HUES48 (cell line): Measurements from ENCODE around the gene RSBN1L.
A peak's percentile ranks its signal among the peaks of the same experiment; 100 is the strongest.

Experiments used
- H3K27ac ChIP-seq: one replicate; pipeline ENCODE4 v1.7.0; 2013; ENCODE audit warnings: low read depth, low read length, inconsistent platforms
- H3K27me3 ChIP-seq: 2 replicates; pipeline ENCODE4 v1.6.1; 2013; ENCODE audit warnings: mild to moderate bottlenecking, low read length; ENCODE audit not compliant: control insufficient read depth, insufficient read depth
- H3K36me3 ChIP-seq: 2 replicates; pipeline ENCODE4 v1.6.1; 2013; ENCODE audit warnings: low read length; ENCODE audit not compliant: control insufficient read depth, insufficient read depth
- H3K4me1 ChIP-seq: 2 replicates; pipeline ENCODE4 v1.6.1; 2013; ENCODE audit warnings: mild to moderate bottlenecking, low read length; ENCODE audit not compliant: control insufficient read depth, insufficient read depth
- H3K4me3 ChIP-seq: 2 replicates; pipeline ENCODE4 v1.5.1; 2013; ENCODE audit warnings: mild to moderate bottlenecking, low read depth, low read length
- H3K9ac ChIP-seq: 2 replicates; pipeline ENCODE4 v1.6.1; 2013; ENCODE audit warnings: mild to moderate bottlenecking, low read depth, low read length, moderate library complexity
- H3K9me3 ChIP-seq: 2 replicates; pipeline ENCODE4 v1.6.1; 2013; ENCODE audit warnings: low read length; ENCODE audit not compliant: control insufficient read depth, insufficient read depth

RSBN1L gene

DNA sequence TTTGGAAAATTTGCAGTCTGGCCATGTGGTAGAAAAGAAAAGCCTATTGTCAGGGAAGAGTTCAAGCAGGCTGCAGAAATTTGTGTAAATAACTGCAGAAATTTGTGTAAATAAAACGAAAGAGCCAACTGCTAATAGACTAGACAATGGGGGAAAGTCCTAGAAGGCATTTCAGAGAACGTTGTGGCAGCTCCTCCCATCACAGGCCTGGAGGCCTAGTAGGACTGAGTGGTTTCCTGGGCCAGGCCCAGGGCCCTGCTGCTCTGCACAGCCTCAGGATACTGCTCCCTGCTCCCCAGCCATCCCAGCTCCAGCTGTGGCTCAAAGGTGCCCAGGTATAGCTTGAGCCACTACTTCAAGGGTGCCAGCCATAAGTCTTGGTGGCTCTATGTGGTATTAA is 50.9 kb downstream of the RSBN1L start:
- Histone ChIP-seq H3K36me3 (peaks cover 20% of the 10 kb centered on the region; the same call in 1 of the 2 replicates), H3K27me3 (no peaks in the 10 kb centered on the region), H3K9me3 (no peaks in the 10 kb centered on the region), H3K4me1 (no peaks in the 10 kb centered on the region), H3K27ac (no peak overlapping the region), H3K4me3 (no peak overlapping the region), H3K9ac (no peak overlapping the region)

DNA sequence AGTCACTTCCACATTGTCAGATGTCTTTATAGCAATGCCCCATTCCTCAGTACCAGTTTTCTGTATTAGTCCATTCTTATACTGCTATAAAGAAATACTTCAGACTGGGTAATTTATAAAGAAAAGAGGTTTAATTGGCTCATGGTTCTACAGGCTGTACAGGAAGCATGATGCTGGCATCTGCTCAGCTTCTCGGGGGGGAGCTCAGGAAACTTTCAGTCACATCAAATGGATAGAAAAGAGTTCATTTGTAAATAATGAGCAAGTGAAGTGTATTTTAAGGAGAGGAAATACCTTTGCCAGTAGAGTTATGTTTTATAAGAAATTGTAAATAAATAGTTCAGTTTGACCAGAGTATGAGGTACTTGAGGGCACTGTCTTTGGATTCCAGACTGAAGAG is 51.5 kb downstream of the RSBN1L start:
- Histone ChIP-seq H3K4me1 (no peaks in the 10 kb centered on the region), H3K9ac (no peak overlapping the region), H3K27ac (no peak overlapping the region), H3K27me3 (no peaks in the 10 kb centered on the region), H3K9me3 (no peaks in the 10 kb centered on the region), H3K36me3 (peaks cover 20% of the 10 kb centered on the region; the same call in 1 of the 2 replicates), H3K4me3 (no peak overlapping the region)

DNA sequence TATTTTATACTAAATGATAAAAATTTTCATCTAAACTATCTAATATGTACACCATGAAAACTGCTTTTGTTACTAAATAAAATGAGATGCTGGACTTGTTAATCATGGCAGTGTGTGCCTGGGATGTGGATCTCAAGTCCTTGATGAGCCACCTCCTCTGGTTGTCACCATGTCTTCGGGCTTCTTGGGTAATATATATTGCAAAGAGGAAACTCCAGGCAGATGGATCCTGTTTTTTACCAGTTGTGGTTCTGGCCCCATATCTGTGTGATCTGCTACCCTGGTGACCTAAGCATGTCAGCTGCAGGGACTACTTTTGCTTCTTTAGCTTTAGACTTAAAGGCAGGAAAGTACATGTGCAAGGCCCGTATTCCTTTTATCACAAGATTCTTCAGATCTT is 55.8 kb downstream of the RSBN1L start:
- Histone ChIP-seq H3K4me1 (no peaks in the 10 kb centered on the region), H3K27ac (no peak overlapping the region), H3K36me3 (peaks cover 20% of the 10 kb centered on the region; the same call in 1 of the 2 replicates), H3K9ac (no peak overlapping the region), H3K27me3 (no peaks in the 10 kb centered on the region), H3K9me3 (no peaks in the 10 kb centered on the region), H3K4me3 (no peak overlapping the region)

DNA sequence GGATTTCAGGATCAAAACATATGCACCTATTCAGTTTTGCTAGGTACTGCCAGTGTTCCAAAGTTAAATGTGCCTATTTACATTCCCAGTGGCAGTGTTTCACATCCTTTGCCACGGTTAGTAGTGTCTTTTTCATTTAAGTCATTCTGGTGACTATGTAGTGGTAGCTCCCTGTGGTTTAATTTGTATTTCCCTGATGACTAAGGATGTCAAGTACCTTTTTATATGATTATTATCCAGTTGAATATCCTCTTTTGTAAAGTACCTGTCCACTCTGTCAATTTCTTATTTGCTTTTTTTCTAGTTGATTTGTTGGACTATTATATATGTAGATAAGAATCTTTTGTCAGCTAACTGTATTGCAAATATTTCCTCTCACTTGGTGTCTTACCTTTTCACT is 56.9 kb downstream of the RSBN1L start:
- no peak overlapping the region for H3K27ac ChIP-seq
- H3K36me3 ChIP-seq, result peaks cover 20% of the 10 kb centered on the region; the same call in 1 of the 2 replicates
- no peaks in the 10 kb centered on the region for H3K9me3 ChIP-seq
- H3K4me3 ChIP-seq, result no peak overlapping the region
- no peak overlapping the region for H3K9ac ChIP-seq
- H3K4me1 ChIP-seq, result no peaks in the 10 kb centered on the region
- H3K27me3 ChIP-seq, result no peaks in the 10 kb centered on the region

DNA sequence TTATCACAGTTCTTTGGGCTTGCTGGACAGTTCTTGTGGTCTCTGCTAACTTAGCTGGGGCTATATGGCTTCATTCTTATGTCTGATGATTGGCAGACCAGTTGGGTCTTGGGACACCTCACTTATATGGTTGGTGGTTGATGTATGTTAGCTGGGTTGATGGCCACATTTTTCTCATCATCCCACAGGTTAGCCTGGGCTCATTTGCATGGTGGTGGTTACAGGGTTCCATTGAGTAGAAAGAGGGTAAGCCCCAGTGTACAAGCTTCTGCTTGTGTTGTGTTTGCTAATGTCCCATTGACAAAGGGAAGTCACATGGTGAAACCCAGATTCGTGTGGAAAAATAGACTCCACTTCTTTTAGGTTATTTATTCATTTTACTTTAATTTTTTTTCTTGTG is 61.3 kb downstream of the RSBN1L start:
- Histone ChIP-seq H3K36me3 (no peaks in the 10 kb centered on the region), H3K4me3 (no peak overlapping the region), H3K9ac (no peak overlapping the region), H3K27ac (no peak overlapping the region), H3K9me3 (no peaks in the 10 kb centered on the region), H3K4me1 (no peaks in the 10 kb centered on the region), H3K27me3 (no peaks in the 10 kb centered on the region)

DNA sequence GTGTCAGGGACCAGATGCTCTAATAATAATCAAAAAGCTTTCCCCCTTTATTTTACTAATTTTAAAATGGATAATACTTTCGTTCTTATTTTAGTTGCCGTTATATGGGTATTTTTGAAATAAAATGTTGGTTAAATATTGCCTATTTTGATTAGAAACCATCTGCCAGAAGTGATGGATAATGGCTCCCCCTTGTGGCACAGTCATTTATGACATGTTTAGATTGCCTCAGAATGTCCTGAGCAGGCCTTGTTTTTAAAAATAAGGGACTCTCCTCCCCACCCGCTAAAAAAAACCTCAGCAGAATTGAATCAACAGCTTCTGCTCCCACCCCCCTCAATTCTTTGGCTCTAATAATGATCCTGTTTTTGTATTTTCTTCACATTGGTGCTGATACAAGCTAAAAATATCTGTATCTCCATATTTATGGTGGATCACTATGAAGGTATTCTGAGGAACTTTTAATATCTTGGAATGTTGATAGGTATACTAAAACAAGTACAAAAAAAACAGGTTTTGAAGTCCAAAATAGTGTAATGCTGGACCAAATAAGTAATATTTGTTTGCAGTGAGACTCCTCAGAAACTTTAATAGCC is 63.1 kb downstream of the RSBN1L start:
- Histone ChIP-seq H3K27me3 (no peaks in the 10 kb centered on the region), H3K36me3 (no peaks in the 10 kb centered on the region), H3K9me3 (no peaks in the 10 kb centered on the region), H3K9ac (0 out of 2 replicates have a peak overlapping the region, but pooled peaks have one; percentile 8), H3K27ac (no peak overlapping the region), H3K4me3 (no peak overlapping the region), H3K4me1 (no peaks in the 10 kb centered on the region)

DNA sequence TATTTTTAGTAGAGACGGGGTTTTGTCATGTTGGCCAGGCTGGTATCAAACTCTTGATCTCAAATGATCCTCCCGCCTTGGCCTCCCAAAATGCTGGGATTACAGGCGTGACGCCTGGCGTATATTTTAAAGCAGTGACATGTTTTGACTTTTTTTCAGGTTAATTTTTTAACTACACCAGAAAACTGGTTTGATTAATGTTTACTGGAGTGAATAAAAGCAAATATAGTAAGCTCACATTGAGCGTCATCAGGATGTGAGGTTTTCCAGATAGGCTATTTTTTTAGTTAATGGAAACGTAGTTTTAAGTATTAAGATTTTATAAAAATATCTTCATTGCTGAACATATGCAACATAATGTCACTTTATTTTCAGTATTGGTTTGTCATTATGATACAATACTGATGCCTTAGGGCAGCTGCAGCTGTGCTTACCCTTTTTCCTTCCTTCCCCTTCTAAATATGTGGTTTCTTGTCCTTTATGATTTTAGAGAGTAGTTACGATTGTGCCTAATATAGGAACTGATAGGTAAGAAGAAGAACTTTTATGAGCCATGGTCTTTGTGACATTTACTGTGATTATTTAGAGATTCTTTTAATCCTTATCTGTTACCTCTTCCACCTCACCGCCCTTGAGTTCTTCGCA is 64.7 kb downstream of the RSBN1L start:
- no peaks in the 10 kb centered on the region for H3K27me3 ChIP-seq
- no peaks in the 10 kb centered on the region for H3K9me3 ChIP-seq
- H3K27ac ChIP-seq, result no peak overlapping the region
- H3K4me3 ChIP-seq, result no peak overlapping the region
- H3K9ac ChIP-seq, result no peak overlapping the region
- H3K4me1 ChIP-seq, result peaks cover 7% of the 10 kb centered on the region
- peaks cover 5% of the 10 kb centered on the region; the same call in 1 of the 2 replicates for H3K36me3 ChIP-seq

DNA sequence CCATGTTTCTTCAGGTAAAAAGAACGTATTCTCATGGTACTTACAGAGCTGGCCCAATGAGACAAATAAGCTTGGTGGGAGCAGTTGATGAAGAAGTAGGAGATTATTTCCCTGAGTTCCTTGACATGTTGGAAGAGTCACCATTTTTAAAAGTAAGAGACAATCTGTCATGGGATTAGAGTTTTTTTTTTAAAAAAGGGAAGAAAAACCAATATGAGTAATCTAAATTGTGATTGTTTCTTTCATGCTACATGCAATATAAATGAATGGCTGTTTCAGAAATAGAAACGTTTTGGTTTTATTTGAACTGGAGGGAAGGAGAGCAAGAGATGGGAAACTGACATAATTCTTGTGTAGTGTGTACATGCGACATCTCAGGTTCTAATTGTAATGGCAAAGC is 69.2 kb downstream of the RSBN1L start:
- peaks cover 8% of the 10 kb centered on the region for H3K4me1 ChIP-seq
- no peak overlapping the region for H3K9ac ChIP-seq
- no peak overlapping the region for H3K27ac ChIP-seq
- no peaks in the 10 kb centered on the region for H3K27me3 ChIP-seq
- no peak overlapping the region for H3K4me3 ChIP-seq
- H3K9me3 ChIP-seq, result no peaks in the 10 kb centered on the region
- H3K36me3 ChIP-seq, result peaks cover 23% of the 10 kb centered on the region

DNA sequence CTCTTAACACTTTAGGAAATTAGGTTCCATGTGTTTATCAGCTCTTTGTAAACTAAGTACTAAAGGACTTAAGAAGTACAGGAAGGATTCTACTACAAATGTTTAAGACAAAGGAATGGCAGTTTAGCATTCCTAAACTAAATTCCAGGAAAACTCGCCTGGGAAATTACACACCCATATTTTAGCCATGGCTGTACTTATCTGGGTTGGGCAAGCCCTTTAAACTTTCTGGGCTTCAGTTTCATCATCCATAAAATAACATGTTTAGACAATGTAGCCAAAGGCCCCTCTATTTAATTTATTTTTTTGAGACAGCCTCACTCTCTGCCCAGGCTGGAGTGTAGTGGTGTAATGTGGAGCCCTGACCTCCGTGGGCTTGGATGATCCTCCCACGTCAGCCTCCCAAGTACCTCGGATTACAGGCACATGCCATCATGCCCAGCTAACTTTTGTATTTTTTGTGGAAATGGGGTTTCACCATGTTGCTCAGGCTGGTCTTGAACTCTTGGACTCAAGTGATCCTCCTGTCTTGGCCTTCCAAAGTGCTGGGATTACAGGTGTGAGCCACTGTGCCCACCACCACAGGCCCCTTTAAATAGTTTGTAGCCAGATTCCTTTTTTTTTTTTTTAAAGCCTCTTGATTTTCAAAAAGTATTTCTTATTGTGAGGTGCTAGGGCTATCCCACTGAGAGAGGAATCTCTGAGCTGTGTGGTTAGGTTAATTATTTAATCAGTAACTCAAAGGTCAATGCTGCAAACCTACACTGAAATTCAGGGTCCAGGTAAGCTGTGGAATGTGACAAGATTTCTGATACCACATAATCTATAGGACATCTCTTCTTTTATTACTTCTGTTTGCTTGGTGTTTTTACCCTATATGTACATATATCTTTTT is 69.9 kb downstream of the RSBN1L start:
- H3K27me3 ChIP-seq, result no peaks in the 10 kb centered on the region
- H3K4me3 ChIP-seq, result no peak overlapping the region
- no peak overlapping the region for H3K9ac ChIP-seq
- H3K36me3 ChIP-seq, result peaks cover 23% of the 10 kb centered on the region
- H3K4me1 ChIP-seq, result peaks cover 8% of the 10 kb centered on the region
- peak overlapping the region; percentile 44 for H3K27ac ChIP-seq
- H3K9me3 ChIP-seq, result no peaks in the 10 kb centered on the region

DNA sequence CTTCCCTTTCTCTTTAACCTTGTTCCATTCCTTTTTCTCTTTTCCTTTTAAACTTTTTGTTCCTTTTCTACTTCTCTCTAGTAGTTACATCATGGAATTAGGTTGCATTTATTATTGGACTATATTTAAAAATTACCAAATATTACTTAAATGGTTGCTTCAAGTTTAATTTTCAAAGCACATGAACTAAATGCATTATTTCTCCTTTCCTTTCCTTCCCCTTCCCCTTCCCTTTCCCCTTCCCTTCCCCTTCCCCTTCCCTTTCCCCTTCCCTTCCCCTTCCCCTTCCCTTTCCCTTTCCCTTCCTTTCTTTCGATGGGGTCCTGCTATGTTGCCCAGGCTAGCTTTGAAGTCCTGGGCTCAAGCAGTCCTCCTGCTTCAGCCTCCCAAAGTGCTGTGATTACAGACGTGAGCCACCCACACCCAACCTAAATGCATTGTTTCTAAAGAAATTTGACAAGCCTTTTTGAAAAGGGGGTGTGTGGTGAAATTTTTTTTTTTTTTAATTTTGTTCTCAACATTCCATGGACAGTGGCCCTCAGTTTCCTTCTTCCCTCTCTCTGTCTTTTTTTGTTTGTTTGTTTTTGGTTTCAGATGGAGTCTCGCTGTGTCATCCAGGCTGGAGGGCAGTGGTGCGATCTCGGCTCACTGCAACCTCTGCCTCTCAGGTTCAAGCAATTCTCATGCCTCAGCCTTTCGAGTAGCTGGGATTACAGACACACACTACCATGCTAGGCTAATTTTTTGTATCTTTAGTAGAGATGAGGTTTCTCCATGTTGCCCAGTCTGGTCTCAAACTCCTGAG is 70.7 kb downstream of the RSBN1L start:
- H3K9me3 ChIP-seq, result no peaks in the 10 kb centered on the region
- peaks cover 8% of the 10 kb centered on the region for H3K4me1 ChIP-seq
- H3K9ac ChIP-seq, result no peak overlapping the region
- H3K27ac ChIP-seq, result no peak overlapping the region
- H3K4me3 ChIP-seq, result no peak overlapping the region
- H3K27me3 ChIP-seq, result no peaks in the 10 kb centered on the region
- peaks cover 25% of the 10 kb centered on the region for H3K36me3 ChIP-seq
